CD4-positive, alpha-beta T cell (primary cell): Measurements from ENCODE around the gene IQCM. TPM values are rescaled to one million over a fixed set of nuclear protein-coding genes. Genes with fewer than 3 reads are reported as not detected.

Experiments used
- ATAC-seq: fragments of 200-7000 bp; cut with Tn5 transposase; one replicate; pipeline ENCODE4 v1.10.0; 2022; ENCODE audit warnings: mild to moderate bottlenecking; ENCODE audit not compliant: poor library complexity
- CTCF ChIA-PET: fragments of 350-600 bp; sonication (Branson Sonifier 250); formaldehyde crosslinking; loops from one replicate; lab custom pipeline; 2021; ENCODE audit warnings: antibody characterized with exemption, inconsistent platforms; lab: Charles Lee
- POLR2A ChIA-PET: fragments of 350-600 bp; sonication (Branson Sonifier 250); formaldehyde crosslinking; loops from one replicate; lab custom pipeline; 2021; ENCODE audit warnings: antibody characterized with exemption, inconsistent platforms; lab: Charles Lee
- DNase-seq, 14 experiments: peaks; one replicate each; pipeline ENCODE4 v3.0.0-alpha.2; 2013 to 2020; ENCODE audit warnings: mixed read lengths in 2 of 14
- H3K27ac ChIP-seq, 2 donors: one replicate each; pipeline versions ENCODE4 v1.5.1 to v1.7.0; 2013; ENCODE audit warnings: low read length in 2 of 2, low read depth in 1 of 2, mild to moderate bottlenecking in 1 of 2
- H3K27me3 ChIP-seq, 2 experiments: 1 replicate in 1 of 2; 2 replicates in 1 of 2; pipeline versions ENCODE4 v1.6.1 to v1.7.0; 2013; ENCODE audit warnings: low read length in 2 of 2, control low read depth in 1 of 2, mild to moderate bottlenecking in 1 of 2, moderate library complexity in 1 of 2; ENCODE audit not compliant: insufficient read depth in 2 of 2, control insufficient read depth in 1 of 2
- H3K36me3 ChIP-seq: one replicate; pipeline ENCODE4 v1.6.1; 2013; ENCODE audit warnings: low read length, control low read depth; ENCODE audit not compliant: insufficient read depth
- H3K4me1 ChIP-seq: one replicate; pipeline ENCODE4 v1.6.1; 2013; ENCODE audit warnings: low read length, control low read depth; ENCODE audit not compliant: insufficient read depth
- H3K4me3 ChIP-seq: one replicate; pipeline ENCODE4 v1.5.1; 2013; ENCODE audit warnings: mild to moderate bottlenecking, low read length, moderate library complexity
- H3K9me3 ChIP-seq, 2 experiments: 1 replicate in 1 of 2; 2 replicates in 1 of 2; pipeline versions ENCODE4 v1.6.1 to v1.7.0; 2013; ENCODE audit warnings: low read length in 2 of 2, mild to moderate bottlenecking in 2 of 2, control low read depth in 1 of 2, moderate library complexity in 1 of 2; ENCODE audit not compliant: control insufficient read depth in 1 of 2, insufficient read depth in 1 of 2
- H3K27ac Mint-ChIP-seq: one replicate; pipeline ENCODE4 v1.8.0; 2020; ENCODE audit warnings: mixed read lengths
- H3K27me3 Mint-ChIP-seq: one replicate; pipeline ENCODE4 v1.8.0; 2021; ENCODE audit warnings: mixed read lengths
- H3K36me3 Mint-ChIP-seq: one replicate; pipeline ENCODE4 v1.8.0; 2021; ENCODE audit warnings: low read depth, mixed read lengths
- H3K4me1 Mint-ChIP-seq: one replicate; pipeline ENCODE4 v1.8.0; 2021; ENCODE audit warnings: low read depth, mixed read lengths
- H3K4me3 Mint-ChIP-seq: one replicate; pipeline ENCODE4 v1.8.0; 2020; ENCODE audit warnings: mild to moderate bottlenecking, mixed read lengths
- H3K9me3 Mint-ChIP-seq: one replicate; pipeline ENCODE4 v1.8.0; 2020; ENCODE audit warnings: mixed read lengths
- CTCF ChIP-seq: fragments of 200-600 bp; IDR thresholded peaks from one replicate; pipeline ENCODE4 v1.8.0; 2022; ENCODE audit warnings: antibody characterized with exemption, mild to moderate bottlenecking
- intact Hi-C, 2 experiments: fragments of 100-400 bp; cut with DNase I in 1 of 2; cut with micrococcal nuclease in 1 of 2; formaldehyde crosslinking; loops; one replicate each; pipeline versions ENCODE4 v1.15.1 to v1.9.0; 2023 to 2025; cut with DNase I, micrococcal nuclease
- total RNA-seq, 174 experiments: library from RNA in 2 of 174; stranded (reverse) in 2 of 174; gene quantifications; one replicate each; pipeline ENCODE4 v1.2.3 and lab custom pipeline; 2021 to 2026

The IQCM gene
- total RNA-seq, 2 experiments from 2014 or later = not detected

DNA sequence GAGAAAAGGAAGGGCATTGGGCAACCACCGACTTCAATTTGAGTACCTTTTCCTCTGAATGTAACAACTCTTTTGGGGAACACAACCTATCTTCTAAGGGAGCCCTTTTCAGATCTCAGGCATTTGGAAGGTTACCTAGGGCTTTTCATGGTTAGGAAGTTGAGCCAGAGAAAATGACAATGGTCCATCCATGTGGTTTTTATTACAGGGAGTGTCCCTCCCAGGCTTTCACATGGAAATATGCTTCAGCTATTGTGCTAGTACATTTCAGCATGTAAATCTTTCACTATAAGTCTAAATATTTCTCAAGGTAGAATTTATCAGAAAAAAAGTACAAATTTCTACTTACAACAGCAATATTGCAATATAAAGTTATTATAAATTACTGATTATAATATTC lies 259.8 kb downstream of the IQCM start:
- TF ChIP-seq CTCF = no peak
- DNase-seq = no peak
- no peaks in the 10 kb centered on the region for H3K4me1 ChIP-seq
- H3K27me3 ChIP-seq = no peaks in the 10 kb centered on the region
- H3K27me3 Mint-ChIP-seq = no peaks in the 10 kb centered on the region
- no peaks in the 10 kb centered on the region for H3K36me3 Mint-ChIP-seq
- H3K4me1 Mint-ChIP-seq = no peaks in the 10 kb centered on the region
- no peaks in the 10 kb centered on the region for H3K36me3 ChIP-seq
- H3K27ac ChIP-seq = no peak overlapping the region
- no peak overlapping the region for H3K4me3 Mint-ChIP-seq
- H3K9me3 ChIP-seq = peaks cover 5 to 6% of the 10 kb centered on the region in 2 experiments
- intact Hi-C loops = no loop called here
- H3K27ac Mint-ChIP-seq = no peak overlapping the region
- ChIA-PET POLR2A (no interaction called here), CTCF (no interaction called here)
- no peak for ATAC-seq
- no peak overlapping the region for H3K4me3 ChIP-seq
- H3K9me3 Mint-ChIP-seq = peaks cover 2% of the 10 kb centered on the region

- H3K9me3 Mint-ChIP-seq = peaks cover 2% of the 10 kb centered on the region
- no peak for TF ChIP-seq CTCF
- H3K27me3 Mint-ChIP-seq = no peaks in the 10 kb centered on the region
- Histone ChIP-seq H3K4me1 (no peaks in the 10 kb centered on the region), H3K27me3 (no peaks in the 10 kb centered on the region), H3K4me3 (no peak overlapping the region), H3K27ac (no peak overlapping the region), H3K36me3 (no peaks in the 10 kb centered on the region), H3K9me3 (peaks cover 5 to 6% of the 10 kb centered on the region in 2 experiments)
- no peaks in the 10 kb centered on the region for H3K36me3 Mint-ChIP-seq
- ChIA-PET POLR2A (no interaction called here), CTCF (no interaction called here)
- DNase-seq (no peak), ATAC-seq (no peak)
- H3K4me1 Mint-ChIP-seq = no peaks in the 10 kb centered on the region
- no peak overlapping the region for H3K27ac Mint-ChIP-seq
- intact Hi-C loops = no loop called here
- no peak overlapping the region for H3K4me3 Mint-ChIP-seq
Measured at GRCh38 chr4:149555146-149555545, 260.5 kb downstream of the IQCM start.

DNA sequence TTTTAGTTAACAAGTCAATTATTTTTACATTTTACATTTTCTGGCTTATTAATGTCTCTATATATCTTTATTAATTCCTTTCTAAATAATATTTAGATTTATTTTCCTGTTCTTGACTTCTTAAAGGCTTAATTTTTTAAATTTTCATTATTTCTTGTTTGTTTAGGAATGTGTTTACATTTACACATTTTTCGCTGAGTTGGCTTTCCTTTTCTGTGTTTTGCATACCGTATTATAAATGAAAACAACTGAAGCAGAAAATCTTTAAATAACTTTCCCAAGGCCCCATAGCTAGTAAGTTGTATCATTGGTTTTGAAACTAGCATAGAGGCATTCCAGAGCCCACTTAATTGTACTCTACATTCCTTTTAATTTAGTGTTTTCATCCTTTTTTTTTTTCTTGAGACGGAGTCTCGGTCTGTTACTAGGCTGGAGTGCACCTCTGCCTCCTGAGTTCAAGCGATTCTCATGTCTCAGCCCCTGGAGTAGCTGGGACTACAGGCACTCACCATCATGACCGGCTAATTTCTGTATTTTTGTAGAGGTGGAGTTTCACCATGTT lies 261.6 kb downstream of the IQCM start:
- H3K27me3 Mint-ChIP-seq = no peaks in the 10 kb centered on the region
- intact Hi-C loops = no loop called here
- ATAC-seq = no peak
- DNase-seq = no peak
- H3K27ac Mint-ChIP-seq = no peak overlapping the region
- no peak for TF ChIP-seq CTCF
- ChIA-PET CTCF (no interaction called here), POLR2A (no interaction called here)
- Histone ChIP-seq H3K4me3 (no peak overlapping the region), H3K36me3 (no peaks in the 10 kb centered on the region), H3K9me3 (peaks cover 5 to 8% of the 10 kb centered on the region in 2 experiments), H3K4me1 (no peaks in the 10 kb centered on the region), H3K27me3 (no peaks in the 10 kb centered on the region), H3K27ac (no peak overlapping the region)
- H3K36me3 Mint-ChIP-seq = no peaks in the 10 kb centered on the region
- H3K9me3 Mint-ChIP-seq = peaks cover 2% of the 10 kb centered on the region
- H3K4me3 Mint-ChIP-seq = no peak overlapping the region
- H3K4me1 Mint-ChIP-seq = no peaks in the 10 kb centered on the region
